Mucosa of gallbladder (tissue), 1 donor: ENCODE data around the gene ACAA2. TPM values are rescaled to one million over a fixed set of nuclear protein-coding genes. Genes with fewer than 3 reads are reported as not detected.
A peak's percentile ranks its signal among the peaks of the same experiment; 100 is the strongest.

Source experiments
- DNase-seq: peaks from one replicate; pipeline ENCODE4 v3.0.0-alpha.2; 2020; ENCODE audit warnings: low spot score
- total RNA-seq: library from RNA; stranded (reverse); gene quantifications from one replicate; pipeline ENCODE4 v1.2.1, GENCODE V29; 2021
- donor health status: DM: no; HTN: no; CAD: no.

ACAA2 gene
- total RNA-seq, 1 donor from 2014 or later = 84.2 TPM

DNA sequence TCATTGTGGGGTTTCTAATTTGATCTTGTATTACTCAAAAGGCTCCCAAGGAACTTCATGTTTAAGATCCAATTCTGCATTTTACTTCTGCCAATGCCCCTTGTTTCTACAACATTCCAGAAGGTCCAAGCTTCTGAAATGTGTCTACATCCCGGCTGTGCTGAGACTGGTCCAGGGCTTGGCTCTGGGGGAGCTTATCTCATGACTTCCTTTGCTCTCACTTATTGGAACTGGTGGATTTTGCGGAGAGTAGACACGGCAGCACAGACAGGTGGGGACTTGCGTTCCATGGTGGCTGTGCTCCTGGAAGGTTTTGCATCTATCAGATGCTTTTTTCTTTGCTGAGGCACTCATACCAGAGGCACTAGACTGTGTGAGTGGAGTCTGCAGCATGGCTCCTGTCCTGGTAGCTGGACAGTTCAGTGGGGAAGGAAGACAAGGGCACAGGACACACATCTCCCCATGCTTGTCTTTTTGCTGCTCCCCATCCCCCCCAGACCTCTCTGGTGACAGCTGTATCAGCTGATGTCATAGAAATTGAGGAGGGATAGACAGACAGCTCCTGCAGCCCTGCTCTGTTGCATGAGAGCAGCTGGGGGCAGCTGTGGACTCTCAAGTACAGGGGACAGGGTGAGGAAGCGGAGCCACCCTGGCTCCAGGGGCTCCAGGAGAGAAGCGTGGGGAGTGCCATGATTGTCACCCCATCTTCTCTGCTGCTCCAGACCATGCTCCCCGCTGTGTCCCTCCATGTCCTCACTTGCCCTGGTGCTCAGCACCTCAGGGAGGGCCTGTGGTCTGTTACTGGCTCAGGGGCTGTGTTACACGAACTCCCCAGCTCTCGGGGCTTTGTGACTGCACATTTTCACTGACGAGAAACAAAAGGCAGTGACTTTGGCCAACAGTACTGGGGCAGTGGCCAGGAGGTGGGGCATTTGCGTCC lies 46.0 kb downstream of the ACAA2 start:
- DNase-seq = no peak

DNA sequence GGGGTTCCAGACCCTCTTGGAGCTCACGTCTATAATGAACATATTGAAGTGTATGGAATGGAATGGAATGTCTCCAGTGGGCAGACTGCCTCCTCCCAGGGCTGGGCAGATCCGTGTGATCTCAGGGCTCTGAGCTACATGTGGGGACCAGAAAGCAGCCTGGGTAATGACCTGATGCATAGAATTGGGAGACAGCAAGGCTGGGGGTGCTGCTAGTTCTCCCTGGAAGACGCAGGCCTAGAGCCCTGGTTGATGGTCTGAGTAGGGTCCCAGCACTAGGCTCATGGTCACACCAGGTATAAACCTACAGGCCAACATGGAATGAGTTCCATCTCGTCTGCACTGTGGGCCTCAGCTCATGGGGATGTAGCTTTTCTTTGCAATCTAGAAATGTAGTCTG lies 46.7 kb downstream of the ACAA2 start:
- DNase-seq = no peak

DNA sequence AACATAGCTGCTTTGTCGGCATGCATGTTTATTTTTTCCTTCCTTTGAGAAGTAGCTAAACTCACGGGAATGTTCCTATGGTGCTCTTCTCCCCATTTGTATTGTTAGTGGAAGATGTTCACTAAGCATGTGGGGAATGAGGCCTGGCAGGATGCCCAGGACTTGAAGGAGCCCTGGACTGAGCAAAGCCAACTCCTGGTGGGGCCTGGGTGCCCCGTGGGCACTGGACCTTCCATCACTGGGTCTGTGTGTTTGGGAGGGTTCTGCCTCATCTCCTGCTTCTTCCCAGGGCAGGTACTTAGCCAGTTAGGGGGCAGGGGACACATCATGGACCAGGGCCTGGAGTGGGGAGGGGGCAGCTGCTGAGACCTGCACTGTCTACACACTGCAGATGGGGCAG lies 49.3 kb downstream of the ACAA2 start:
- DNase-seq = peak; percentile 28

DNA sequence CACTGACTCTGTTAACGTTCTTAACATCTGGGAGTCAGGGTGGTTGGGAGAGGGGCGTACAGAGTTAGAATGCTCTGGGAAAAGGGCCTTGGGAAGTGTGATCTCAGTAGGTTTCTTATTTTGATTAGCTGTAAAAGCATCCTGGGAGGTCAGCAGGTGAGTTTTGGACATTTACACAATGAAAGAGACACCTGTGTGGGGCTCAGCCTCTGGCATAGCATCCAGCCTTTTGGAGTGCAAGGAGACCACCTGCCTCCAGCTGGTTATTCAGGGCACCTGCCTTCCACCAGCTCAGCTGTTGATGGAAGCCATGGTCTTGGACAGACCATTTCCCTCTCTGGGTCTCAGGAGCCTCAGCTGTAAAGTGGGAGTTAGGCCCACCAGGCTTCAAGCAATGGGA lies 49.7 kb downstream of the ACAA2 start:
- DNase-seq = no peak

DNA sequence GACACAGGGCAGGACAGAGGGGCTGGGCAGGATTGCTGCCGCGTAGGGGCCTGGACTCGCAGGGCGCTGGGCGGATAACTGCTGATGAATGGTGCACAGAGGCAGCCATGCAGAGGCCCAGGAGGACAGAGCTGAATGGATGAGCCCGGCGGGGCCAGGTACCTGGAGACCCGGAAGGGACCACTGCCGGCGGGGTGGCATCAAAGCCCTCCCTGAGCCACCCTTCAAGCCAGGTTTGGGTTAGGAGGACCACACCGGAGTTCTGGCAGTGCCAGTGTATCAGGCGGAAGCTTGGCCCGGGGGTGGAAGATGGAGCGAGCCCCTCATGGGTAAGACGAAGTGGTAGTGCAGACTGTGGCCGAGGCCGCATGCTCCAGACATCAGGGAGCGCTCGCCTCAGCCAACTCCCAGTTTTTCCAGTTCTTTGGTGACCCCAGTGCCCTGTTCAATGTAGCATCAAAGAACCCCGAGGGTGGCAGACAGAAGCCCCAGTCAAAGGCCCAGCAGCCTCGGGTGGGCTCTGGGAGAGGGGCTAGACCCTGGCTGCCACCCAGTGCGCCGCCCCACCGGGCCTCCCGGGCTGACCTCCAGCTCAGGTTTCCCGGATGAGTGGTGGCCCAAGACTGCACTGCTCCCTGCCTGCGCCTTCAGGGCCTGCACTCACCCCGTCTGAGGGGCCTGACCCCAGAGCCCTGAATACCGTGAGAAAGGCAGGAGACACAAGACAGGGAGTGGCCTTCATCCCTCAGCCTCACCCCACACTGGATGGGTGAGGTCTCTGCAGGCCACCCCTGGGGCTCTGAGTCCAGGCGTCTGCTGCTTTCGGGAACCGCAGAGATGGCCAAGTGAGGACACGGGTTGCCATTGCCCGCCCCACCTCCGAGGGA lies 50.9 kb downstream of the ACAA2 start:
- DNase-seq = no peak

DNA sequence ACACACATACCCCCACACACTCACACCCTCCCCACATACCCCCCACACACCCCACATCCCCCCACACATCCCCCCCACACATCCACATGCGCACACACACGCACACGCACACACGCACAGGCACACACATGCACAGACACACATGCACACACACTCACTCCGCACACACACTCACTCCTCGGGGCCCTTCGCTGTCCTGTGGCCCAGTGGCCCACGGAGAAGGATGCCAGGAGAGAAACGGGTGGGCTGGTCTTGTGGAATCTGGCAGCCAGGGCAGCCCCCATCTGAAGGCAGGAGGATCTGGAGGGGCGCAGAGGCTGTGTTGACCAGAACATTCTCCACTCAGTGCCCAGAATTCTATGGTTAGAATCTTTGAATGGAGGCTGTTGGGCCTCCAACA lies 51.6 kb downstream of the ACAA2 start:
- no peak for DNase-seq

DNA sequence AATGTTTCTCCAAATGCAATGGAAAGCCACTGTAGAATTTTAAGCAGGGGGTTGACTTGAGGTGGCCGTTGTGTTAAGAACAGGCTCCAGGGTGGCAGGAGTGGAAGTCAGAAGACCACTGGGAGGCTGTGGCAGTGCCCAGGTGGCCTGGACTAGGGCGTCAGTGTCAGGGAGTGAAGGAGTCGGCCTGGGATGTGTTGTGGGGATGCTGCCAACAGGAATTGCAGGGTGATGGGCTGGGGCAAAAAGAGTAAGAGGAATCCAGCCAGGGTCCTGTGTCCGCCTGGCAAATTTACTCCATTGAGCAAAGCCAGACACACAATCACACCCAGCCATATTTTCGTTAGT lies 55.1 kb downstream of the ACAA2 start:
- no peak for DNase-seq

DNA sequence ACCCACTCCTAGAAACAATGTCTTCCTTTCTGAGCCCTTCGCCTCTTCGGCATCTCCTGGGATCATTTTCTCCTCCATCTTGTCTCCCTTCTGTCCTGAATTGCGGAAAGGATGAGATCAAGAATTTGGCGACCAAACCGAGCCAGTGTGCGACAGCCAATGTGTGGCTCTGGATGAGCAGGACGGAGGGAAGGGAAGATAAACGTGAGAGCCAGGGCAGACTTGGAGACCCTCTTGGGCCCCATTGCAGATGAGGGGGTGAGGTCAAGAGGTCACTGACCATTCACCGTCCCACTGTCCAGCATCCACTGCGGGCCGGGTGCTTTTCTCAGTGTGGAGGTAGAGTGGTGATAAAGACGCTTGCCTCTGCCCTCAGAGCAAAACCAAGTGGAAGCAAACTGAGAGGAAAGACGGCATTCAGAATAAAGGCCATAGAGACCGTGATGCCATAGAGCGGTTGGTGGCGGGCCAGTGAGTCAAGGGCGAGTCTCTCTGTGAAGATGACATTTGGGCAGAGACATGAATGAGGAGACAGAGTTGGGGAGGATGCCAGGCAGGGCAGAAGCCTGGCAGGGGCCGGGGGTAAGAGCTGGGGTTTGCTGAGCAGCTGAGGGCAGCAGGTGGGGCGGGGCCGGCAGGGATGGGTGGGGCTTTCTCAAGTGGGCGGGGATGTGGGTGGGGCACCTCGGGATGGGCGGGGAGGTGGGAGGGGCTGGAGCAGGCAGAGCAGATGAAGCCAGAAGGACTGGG lies 55.6 kb downstream of the ACAA2 start:
- DNase-seq = peak; percentile 4

DNA sequence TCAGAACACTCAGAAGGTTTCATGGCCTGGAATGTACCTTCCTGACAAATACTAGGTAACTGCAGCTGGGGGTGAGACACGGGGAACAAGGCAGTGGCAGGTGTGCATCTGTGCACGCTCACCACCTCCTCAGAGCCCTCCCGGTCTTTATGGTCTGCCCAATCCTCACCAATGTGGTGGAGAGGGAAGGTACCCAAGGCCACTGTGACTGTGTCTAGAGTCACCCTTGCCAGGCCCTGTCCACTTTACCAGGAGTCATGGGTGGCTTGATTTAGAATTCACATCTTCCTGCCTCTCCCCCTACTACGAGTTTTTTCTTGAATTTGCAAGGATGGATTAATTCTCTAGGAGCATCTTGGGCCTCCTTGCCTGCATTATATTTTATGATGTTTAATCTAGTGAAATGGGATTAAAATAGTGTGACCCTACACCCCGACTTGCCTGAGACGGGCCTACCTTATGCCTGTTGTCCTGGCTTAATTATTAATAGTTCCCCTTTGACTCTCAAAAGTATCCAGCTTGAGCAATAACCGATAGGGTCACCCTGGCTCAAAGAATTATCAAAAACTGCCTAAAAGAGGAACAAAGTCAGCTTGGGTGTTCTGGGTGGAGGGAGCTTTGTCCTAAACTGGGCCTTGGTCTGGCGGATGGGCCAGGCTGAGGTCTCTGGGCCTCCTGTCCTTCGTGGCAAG lies 56.5 kb downstream of the ACAA2 start:
- DNase-seq = peak; percentile 5

DNA sequence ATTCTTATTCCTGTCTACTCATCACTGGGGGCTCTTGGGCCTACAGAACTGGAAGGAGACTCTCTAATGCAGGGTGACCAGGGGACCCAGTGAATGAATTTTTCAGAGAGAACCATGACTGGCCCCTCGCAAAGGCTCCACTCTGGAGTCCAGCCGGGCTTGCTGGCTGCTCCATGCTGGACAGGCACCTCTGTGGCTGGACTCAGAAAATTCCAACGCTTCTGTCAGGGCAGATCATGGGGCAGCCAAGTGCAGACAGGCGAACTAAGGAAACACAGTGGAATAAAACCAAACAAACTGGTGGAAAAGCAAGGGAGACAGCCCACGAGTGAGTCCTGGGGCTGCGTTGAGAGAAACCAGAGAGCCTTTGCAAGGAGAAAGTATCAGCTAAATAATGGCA lies 57.2 kb downstream of the ACAA2 start:
- no peak for DNase-seq

DNA sequence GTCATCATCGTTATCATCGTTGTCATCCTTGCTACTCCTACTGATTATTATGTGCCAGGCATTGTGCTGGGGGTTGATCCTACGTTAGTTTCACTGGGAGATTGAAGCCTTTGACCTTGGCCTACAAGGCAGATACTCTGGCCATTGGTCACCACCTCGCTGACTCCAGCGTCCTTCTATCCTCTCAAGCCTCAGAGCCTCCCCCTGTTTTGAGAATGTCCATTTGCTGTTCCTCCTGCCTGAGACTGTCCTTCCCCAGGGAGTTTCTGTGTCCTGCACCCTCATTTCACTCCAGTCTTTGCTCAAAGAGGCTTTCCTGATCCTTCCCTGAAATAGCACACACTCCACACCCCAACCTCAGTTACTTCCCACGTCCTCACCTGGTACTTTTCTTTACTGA lies 57.8 kb downstream of the ACAA2 start:
- DNase-seq = peak; percentile 2

DNA sequence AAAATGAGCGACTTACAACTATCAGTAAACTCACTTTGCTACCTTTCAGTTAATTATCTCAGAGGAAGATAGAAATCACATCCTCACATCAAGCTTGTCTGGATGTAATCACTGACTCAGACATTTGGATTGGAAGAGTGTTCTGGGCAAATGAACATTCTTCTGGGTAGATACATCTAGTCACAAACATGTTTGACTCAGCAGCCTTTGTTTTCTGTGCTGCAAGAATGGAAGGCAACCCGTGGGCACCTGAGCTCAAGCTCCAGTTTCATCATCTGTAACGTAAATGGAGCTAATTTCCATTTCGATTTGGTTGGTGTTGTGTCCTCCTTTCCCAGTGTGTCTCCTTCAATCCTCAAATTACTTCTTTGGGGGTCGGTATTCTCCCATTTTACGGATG lies 58.5 kb downstream of the ACAA2 start:
- no peak for DNase-seq

DNA sequence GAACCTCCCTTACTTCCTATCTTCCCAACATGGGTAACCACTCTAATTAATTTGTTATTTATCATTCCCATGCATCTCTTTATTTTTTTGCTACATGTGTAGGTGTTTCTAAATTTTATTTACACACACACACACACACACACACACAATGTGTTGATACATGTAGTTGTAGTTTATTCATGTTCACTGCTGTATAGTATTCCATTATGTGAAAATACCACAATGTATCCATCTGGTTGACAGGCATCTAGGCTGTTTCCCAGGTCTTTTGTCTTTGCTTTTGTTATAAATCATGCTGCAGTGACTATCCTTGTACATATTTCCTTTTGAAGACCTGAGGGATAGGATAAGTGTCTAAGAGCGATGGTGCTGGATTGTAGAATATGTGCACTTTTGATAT lies 59.7 kb downstream of the ACAA2 start:
- DNase-seq = no peak

DNA sequence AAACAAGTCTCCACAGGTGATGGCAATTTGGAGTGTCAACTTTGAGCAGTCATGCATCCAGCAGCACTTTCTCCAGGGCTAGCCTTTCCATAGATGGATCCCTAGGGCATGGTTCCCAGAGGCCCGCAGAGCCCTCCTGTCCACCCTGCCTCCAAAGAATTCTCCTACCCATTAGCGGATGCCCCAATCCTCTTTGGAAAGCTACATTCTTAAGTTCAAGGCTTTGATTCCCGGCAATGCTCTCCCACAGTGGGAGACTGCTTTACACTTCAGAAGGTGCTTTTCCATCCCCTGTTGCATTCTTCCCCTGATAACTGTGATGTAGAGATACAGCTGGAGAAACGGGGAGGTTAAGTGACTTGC lies 61.3 kb downstream of the ACAA2 start:
- DNase-seq = no peak

DNA sequence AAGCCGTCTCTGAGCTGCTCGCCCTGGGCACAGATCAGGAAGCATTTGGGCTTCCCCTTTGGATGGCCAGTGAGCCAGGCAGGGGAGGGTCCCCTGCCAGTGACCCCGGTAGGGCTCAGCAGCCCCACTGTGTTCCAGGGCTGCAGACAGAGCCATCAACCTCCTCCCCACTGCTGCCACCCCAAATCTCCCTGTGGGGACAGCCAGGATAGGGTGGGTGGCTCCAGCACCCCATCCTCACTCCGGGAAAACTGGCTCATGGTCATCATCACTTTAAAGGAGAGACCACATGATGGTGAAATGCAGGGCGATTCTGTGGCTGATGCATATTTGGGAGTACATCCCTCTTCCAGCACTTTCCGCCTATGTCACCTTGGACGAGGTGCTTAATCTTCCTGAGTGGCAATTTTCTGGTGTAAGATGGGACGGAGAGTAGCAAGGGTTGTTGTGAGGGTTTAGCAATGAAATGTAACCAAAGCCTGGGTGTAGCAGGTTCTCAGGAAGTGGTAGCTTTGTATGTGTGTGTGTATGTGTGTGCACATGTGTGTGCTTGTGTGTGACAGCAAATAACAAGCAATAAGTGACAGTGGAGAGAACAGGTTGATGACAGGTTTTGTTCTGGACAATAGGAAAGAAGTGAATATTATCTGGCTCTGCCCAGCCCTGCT lies 61.8 kb downstream of the ACAA2 start:
- no peak for DNase-seq

DNA sequence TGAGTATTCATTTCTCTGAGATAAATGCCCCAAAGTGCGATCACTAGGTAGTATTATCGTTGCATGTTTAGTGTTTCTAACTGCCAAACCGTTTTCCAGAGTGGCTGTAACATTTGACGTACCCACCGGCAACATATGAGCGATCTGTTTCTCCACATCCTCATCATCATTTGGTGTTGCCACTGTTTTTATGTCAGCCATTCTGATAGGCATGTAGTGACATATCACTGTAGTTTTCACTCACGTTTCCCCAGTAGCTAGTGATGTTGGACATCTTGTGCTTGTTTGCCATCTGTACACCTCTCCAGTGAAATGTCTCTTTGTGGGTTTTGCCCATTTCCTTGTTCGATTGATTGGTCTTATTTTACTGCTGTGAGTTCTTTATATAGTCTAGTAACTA lies 63.8 kb downstream of the ACAA2 start:
- no peak for DNase-seq

DNA sequence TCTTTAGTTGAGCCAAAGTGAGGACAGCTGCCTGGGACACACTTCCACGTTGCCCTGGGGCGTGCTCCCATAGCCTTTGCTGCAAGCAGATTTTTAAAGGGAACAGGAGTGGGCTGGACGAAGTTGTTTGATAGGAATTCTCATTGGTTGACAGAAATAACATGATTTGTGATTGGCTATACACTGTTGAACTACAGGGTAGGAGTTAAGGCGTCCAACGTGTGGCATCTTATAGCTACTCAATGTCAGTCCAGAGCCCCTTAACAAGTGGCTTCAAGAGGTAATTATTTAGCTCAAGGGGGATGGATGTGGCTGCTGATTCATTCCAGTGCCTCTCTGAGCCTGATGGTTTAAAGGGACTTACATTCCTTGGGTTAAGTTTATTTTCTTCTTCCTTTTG lies 65.5 kb downstream of the ACAA2 start:
- DNase-seq = no peak

DNA sequence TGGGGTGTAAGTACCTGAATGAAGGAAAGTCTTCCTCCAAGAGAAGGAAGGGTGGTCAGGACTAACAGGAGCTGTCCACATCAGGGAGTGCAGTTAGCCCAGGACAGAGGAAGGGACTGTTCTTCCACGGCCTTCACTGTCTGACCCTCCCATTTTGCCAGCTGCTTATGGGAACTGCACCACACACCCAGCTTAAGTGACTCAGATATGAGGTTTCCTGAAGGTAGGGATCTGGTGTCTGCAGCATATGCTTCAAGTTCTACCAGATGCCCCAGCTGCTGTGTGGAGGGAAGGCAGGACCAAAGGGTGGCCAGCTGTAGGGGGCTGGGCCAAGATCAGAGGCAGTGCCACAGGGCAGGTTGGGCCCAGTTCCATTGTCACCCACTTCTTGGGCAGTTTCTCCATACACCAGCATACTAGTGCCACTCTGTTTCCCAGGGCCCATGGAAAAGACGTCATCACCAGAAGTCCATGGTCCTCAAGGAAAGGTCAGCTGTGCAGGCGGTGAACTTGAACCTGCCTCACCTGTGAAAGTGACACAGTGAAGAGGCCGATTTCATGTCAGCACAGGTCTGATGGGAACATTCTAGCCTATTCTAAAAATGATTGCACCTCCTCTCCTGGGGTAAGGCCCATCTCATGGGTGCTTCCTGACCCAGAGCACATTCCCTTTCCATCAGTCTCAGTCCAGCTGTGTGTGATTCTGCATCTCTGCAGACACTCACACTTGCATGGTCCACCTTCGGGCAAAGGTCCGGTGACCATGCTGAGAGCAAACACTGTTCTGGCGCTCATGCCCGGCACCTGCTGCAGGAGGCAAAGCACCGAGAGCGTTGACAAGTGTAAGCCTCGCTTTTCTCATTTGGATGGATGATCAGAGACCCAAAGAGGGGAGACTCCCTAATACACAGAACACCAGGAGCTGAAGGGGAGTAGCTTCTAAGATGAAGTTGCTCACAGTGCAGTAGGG lies 68.0 kb downstream of the ACAA2 start:
- DNase-seq = no peak

DNA sequence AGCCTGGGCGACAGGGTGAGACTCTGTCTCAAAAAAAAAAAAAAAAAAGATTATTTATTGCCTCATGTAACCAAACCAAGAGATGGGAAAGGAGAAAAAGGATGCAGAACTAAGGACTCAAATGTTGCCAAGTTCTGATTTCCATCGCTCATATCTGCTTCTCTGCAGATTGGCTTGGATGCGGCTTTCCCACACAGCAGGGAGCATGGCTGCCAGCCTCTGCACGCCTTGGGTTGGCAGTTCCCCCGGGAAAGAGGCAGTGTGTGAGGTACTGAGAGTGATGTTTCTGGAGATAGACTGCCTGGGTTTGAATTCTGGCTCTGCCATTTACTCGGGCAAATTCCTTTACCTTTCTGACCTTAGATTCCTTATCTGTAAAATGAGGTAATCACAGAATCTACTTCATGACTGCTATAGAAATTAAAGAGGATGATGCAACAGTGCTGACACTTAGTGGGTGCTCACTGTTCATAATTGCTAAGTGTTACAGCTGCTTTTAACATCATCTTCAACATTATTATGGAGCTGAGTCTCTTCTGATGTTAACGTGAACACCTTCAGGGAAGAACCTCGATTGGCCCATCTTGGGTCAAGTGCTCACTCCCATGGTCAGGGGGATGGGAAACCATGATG lies 68.8 kb downstream of the ACAA2 start:
- DNase-seq = no peak
